Measurements from ENCODE around the gene PARD3. TPM values are rescaled to one million over a fixed set of nuclear protein-coding genes. Genes with fewer than 3 reads are reported as not detected.

Gene PARD3
- total RNA-seq, 2 experiments from 2014 or later = 2.2 to 2.8 TPM

GRCh38 chr10:34189830-34190229 is 625.3 kb downstream of the PARD3 start:
- Mint-ChIP-seq H3K36me3 (ENCODE audit: low read depth) (no peaks in the 10 kb centered on the region), H3K4me3 (no peak overlapping the region), H3K27me3 (peaks cover 5% of the 10 kb centered on the region), H3K27ac (no peak overlapping the region), H3K4me1 (no peaks in the 10 kb centered on the region), H3K9me3 (ENCODE audit: low read depth) (no peaks in the 10 kb centered on the region)
- ChIA-PET POLR2A (no interaction called here), CTCF (no interaction called here)
- ATAC-seq (no peak), DNase-seq (no peak)
- intact Hi-C loops (cut with DNase I, micrococcal nuclease) = no loop called here

GRCh38 chr10:34188221-34188620 is 626.9 kb downstream of the PARD3 start:
- intact Hi-C loops (cut with DNase I, micrococcal nuclease) = no loop called here
- DNase-seq (no peak), ATAC-seq (no peak)
- Mint-ChIP-seq H3K4me1 (no peaks in the 10 kb centered on the region), H3K27ac (no peak overlapping the region), H3K36me3 (ENCODE audit: low read depth) (no peaks in the 10 kb centered on the region), H3K9me3 (ENCODE audit: low read depth) (no peaks in the 10 kb centered on the region), H3K27me3 (peaks cover 5% of the 10 kb centered on the region), H3K4me3 (no peak overlapping the region)
- POLR2A ChIA-PET = no interaction called here
- CTCF ChIA-PET = no interaction called here

- H3K27me3 Mint-ChIP-seq = peaks cover 5% of the 10 kb centered on the region
- no peaks in the 10 kb centered on the region for H3K9me3 Mint-ChIP-seq (ENCODE audit: low read depth)
- intact Hi-C loops (cut with DNase I, micrococcal nuclease) = no loop called here
- no peak for DNase-seq
- POLR2A ChIA-PET = no interaction called here
- no peak for ATAC-seq
- H3K4me1 Mint-ChIP-seq = no peaks in the 10 kb centered on the region
- no peak overlapping the region for H3K4me3 Mint-ChIP-seq
- no peak overlapping the region for H3K27ac Mint-ChIP-seq
- CTCF ChIA-PET = no interaction called here
- H3K36me3 Mint-ChIP-seq (ENCODE audit: low read depth) = no peaks in the 10 kb centered on the region
These were observed 627.9 kb downstream of the PARD3 start for GRCh38 chr10:34187201-34187600.

- ATAC-seq = no peak
- H3K27me3 Mint-ChIP-seq = peaks cover 5% of the 10 kb centered on the region
- H3K4me3 Mint-ChIP-seq = no peak overlapping the region
- CTCF ChIA-PET = no interaction called here
- POLR2A ChIA-PET = no interaction called here
- no peak for DNase-seq
- no peaks in the 10 kb centered on the region for H3K9me3 Mint-ChIP-seq (ENCODE audit: low read depth)
- intact Hi-C loops (cut with DNase I, micrococcal nuclease) = no loop called here
- no peak overlapping the region for H3K27ac Mint-ChIP-seq
- H3K4me1 Mint-ChIP-seq = no peaks in the 10 kb centered on the region
- H3K36me3 Mint-ChIP-seq (ENCODE audit: low read depth) = no peaks in the 10 kb centered on the region
These were observed 628.4 kb downstream of the PARD3 start for GRCh38 chr10:34186745-34187144.

- Mint-ChIP-seq H3K27ac (no peak overlapping the region), H3K4me3 (no peak overlapping the region), H3K36me3 (ENCODE audit: low read depth) (no peaks in the 10 kb centered on the region), H3K9me3 (ENCODE audit: low read depth) (no peaks in the 10 kb centered on the region), H3K27me3 (peaks cover 5% of the 10 kb centered on the region), H3K4me1 (no peaks in the 10 kb centered on the region)
- ATAC-seq (no peak), DNase-seq (no peak)
- POLR2A ChIA-PET = no interaction called here
- CTCF ChIA-PET = no interaction called here
- intact Hi-C loops (cut with DNase I, micrococcal nuclease) = no loop called here
These were observed 629.1 kb downstream of the PARD3 start for GRCh38 chr10:34185998-34186397.

GRCh38 chr10:34184939-34185386 is 630.1 kb downstream of the PARD3 start:
- DNase-seq (no peak), ATAC-seq (no peak)
- ChIA-PET CTCF (interaction anchor here (0.6 to 0.9 kb wide), 2 partner anchors 9 to 10 kb away, joined by 3 read pairs; no protein-coding TSS in a partner anchor), POLR2A (no interaction called here)
- intact Hi-C loops (cut with DNase I, micrococcal nuclease) = no loop called here
- H3K27ac Mint-ChIP-seq = no peak overlapping the region
- no peaks in the 10 kb centered on the region for H3K36me3 Mint-ChIP-seq (ENCODE audit: low read depth)
- H3K4me1 Mint-ChIP-seq = no peaks in the 10 kb centered on the region
- no peak overlapping the region for H3K4me3 Mint-ChIP-seq
- no peaks in the 10 kb centered on the region for H3K9me3 Mint-ChIP-seq (ENCODE audit: low read depth)
- H3K27me3 Mint-ChIP-seq = peaks cover 5% of the 10 kb centered on the region

GRCh38 chr10:34184397-34184796 is 630.7 kb downstream of the PARD3 start:
- POLR2A ChIA-PET = no interaction called here
- H3K27ac Mint-ChIP-seq = no peak overlapping the region
- peaks cover 5% of the 10 kb centered on the region for H3K27me3 Mint-ChIP-seq
- H3K9me3 Mint-ChIP-seq (ENCODE audit: low read depth) = no peaks in the 10 kb centered on the region
- H3K36me3 Mint-ChIP-seq (ENCODE audit: low read depth) = no peaks in the 10 kb centered on the region
- ATAC-seq = no peak
- no peak overlapping the region for H3K4me3 Mint-ChIP-seq
- CTCF ChIA-PET = interaction anchor here (0.6 to 0.9 kb wide), 2 partner anchors 9 to 11 kb away, joined by 3 read pairs; no protein-coding TSS in a partner anchor
- DNase-seq = no peak
- intact Hi-C loops (cut with DNase I, micrococcal nuclease) = no loop called here
- no peaks in the 10 kb centered on the region for H3K4me1 Mint-ChIP-seq

- Mint-ChIP-seq H3K9me3 (ENCODE audit: low read depth) (no peaks in the 10 kb centered on the region), H3K36me3 (ENCODE audit: low read depth) (no peaks in the 10 kb centered on the region), H3K27me3 (peaks cover 5% of the 10 kb centered on the region), H3K4me1 (no peaks in the 10 kb centered on the region), H3K27ac (no peak overlapping the region), H3K4me3 (no peak overlapping the region)
- POLR2A ChIA-PET = no interaction called here
- CTCF ChIA-PET = interaction anchor here (0.6 to 0.7 kb wide), 2 partner anchors 424 to 868 kb away, joined by 3 to 4 read pairs; no protein-coding TSS in a partner anchor
- intact Hi-C loops (cut with DNase I, micrococcal nuclease) = loop anchor here in 1 of 2 experiments (2.0 kb wide), 1 partner anchor 20 kb away; no protein-coding TSS in a partner anchor
- no peak for DNase-seq
- no peak for ATAC-seq
These were observed 631.9 kb downstream of the PARD3 start for GRCh38 chr10:34183016-34183796.

- DNase-seq (no peak), ATAC-seq (no peak)
- Mint-ChIP-seq H3K27me3 (peaks cover 1% of the 10 kb centered on the region), H3K4me3 (no peak overlapping the region), H3K9me3 (ENCODE audit: low read depth) (no peaks in the 10 kb centered on the region), H3K4me1 (no peaks in the 10 kb centered on the region), H3K36me3 (ENCODE audit: low read depth) (no peaks in the 10 kb centered on the region), H3K27ac (no peak overlapping the region)
- CTCF ChIA-PET = no interaction called here
- POLR2A ChIA-PET = no interaction called here
- intact Hi-C loops (cut with DNase I, micrococcal nuclease) = loop anchor here in 1 of 2 experiments (2.0 kb wide), 1 partner anchor 19 kb away; no protein-coding TSS in a partner anchor
These were observed 633.4 kb downstream of the PARD3 start for GRCh38 chr10:34181553-34182300.

- intact Hi-C loops (cut with DNase I, micrococcal nuclease) = no loop called here
- Mint-ChIP-seq H3K4me3 (no peak overlapping the region), H3K27me3 (peaks cover 2% of the 10 kb centered on the region), H3K36me3 (ENCODE audit: low read depth) (no peaks in the 10 kb centered on the region), H3K4me1 (no peaks in the 10 kb centered on the region), H3K9me3 (ENCODE audit: low read depth) (no peaks in the 10 kb centered on the region), H3K27ac (no peak overlapping the region)
- ChIA-PET CTCF (no interaction called here), POLR2A (no interaction called here)
- ATAC-seq (no peak), DNase-seq (no peak)
These were observed 634.3 kb downstream of the PARD3 start for GRCh38 chr10:34180749-34181148.

GRCh38 chr10:34179280-34179679 is 635.8 kb downstream of the PARD3 start:
- H3K4me1 Mint-ChIP-seq = no peaks in the 10 kb centered on the region
- H3K36me3 Mint-ChIP-seq (ENCODE audit: low read depth) = no peaks in the 10 kb centered on the region
- intact Hi-C loops (cut with DNase I, micrococcal nuclease) = no loop called here
- H3K27me3 Mint-ChIP-seq = peaks cover 2% of the 10 kb centered on the region
- H3K27ac Mint-ChIP-seq = no peak overlapping the region
- ChIA-PET CTCF (no interaction called here), POLR2A (no interaction called here)
- ATAC-seq (no peak), DNase-seq (no peak)
- no peak overlapping the region for H3K4me3 Mint-ChIP-seq
- H3K9me3 Mint-ChIP-seq (ENCODE audit: low read depth) = no peaks in the 10 kb centered on the region

GRCh38 chr10:34178756-34179155 is 636.3 kb downstream of the PARD3 start:
- Mint-ChIP-seq H3K9me3 (ENCODE audit: low read depth) (no peaks in the 10 kb centered on the region), H3K27me3 (peaks cover 2% of the 10 kb centered on the region), H3K27ac (no peak overlapping the region), H3K4me3 (no peak overlapping the region), H3K36me3 (ENCODE audit: low read depth) (no peaks in the 10 kb centered on the region), H3K4me1 (no peaks in the 10 kb centered on the region)
- intact Hi-C loops (cut with DNase I, micrococcal nuclease) = no loop called here
- ChIA-PET POLR2A (no interaction called here), CTCF (no interaction called here)
- DNase-seq (no peak), ATAC-seq (no peak)

Data from activated CD4-positive, alpha-beta T cell treated with anti-CD3 and anti-CD28 coated beads for 36 hours (primary cell).